DMS153 treated with DMSO at 0.1 percent for 48 hours (cell line): ENCODE measurements around the gene HGFAC.

Experiments
- DNase-seq: peaks from one replicate; lab custom pipeline; 2025; ENCODE audit not compliant: unreplicated experiment; lab: John Stamatoyannopoulos, UW

The HGFAC gene

GRCh38 chr4:3460926-3461325 lies 19.2 kb downstream of the HGFAC start:
- DNase-seq = no peak

- DNase-seq = peak; percentile 16
Observed at GRCh38 chr4:3461515-3462291, 19.9 kb downstream of the HGFAC start.

- DNase-seq = no peak
Observed at GRCh38 chr4:3462321-3462789, 20.6 kb downstream of the HGFAC start.

- DNase-seq = no peak
Observed at GRCh38 chr4:3462790-3463415, 21.1 kb downstream of the HGFAC start, which contains the start of gene DOK7. Gene DOK7 (plus strand): TSS chr4:3463306. CDS start chr4:3463376, 70 bp downstream.

GRCh38 chr4:3463556-3464348 lies 22.0 kb downstream of the HGFAC start:
- no peak for DNase-seq

- DNase-seq = no peak
Observed at GRCh38 chr4:3464349-3464905, 22.7 kb downstream of the HGFAC start.

- no peak for DNase-seq
Observed at GRCh38 chr4:3464911-3465697, 23.3 kb downstream of the HGFAC start.

- DNase-seq = no peak
Observed at GRCh38 chr4:3465698-3466671, 24.2 kb downstream of the HGFAC start.

GRCh38 chr4:3466691-3467600 lies 25.2 kb downstream of the HGFAC start:
- DNase-seq = no peak

GRCh38 chr4:3467601-3468031 lies 25.8 kb downstream of the HGFAC start:
- DNase-seq = no peak

GRCh38 chr4:3468154-3468553 lies 26.4 kb downstream of the HGFAC start:
- DNase-seq = no peak

- DNase-seq = no peak
Observed at GRCh38 chr4:3468804-3469203, 27.0 kb downstream of the HGFAC start.

GRCh38 chr4:3469386-3470243 lies 27.8 kb downstream of the HGFAC start:
- DNase-seq = no peak

- DNase-seq = no peak
Observed at GRCh38 chr4:3470244-3471097, 28.7 kb downstream of the HGFAC start.

- no peak for DNase-seq
Observed at GRCh38 chr4:3471098-3471760, 29.5 kb downstream of the HGFAC start.

GRCh38 chr4:3471886-3472285 lies 30.1 kb downstream of the HGFAC start:
- DNase-seq = no peak
